Subcutaneous adipose tissue (tissue), 4 donors: ENCODE measurements around the gene SLIT3. TPM values are rescaled to one million over a fixed set of nuclear protein-coding genes. Genes with fewer than 3 reads are reported as not detected.

Source experiments
- CTCF ChIP-seq: fragments of 450-650 bp; IDR thresholded peaks from one replicate; pipeline ENCODE4 v1.5.1; 2016; ENCODE audit warnings: low read depth, mild to moderate bottlenecking, control low read depth, antibody characterized with exemption, moderate library complexity
- total RNA-seq, 4 donors: library from RNA; depleted of rRNA; stranded (reverse); fragments of >200 nt; gene quantifications; one replicate each; pipeline ENCODE4 v1.1.0, GENCODE V29; 2016

SLIT3 gene
- total RNA-seq, 4 donors from 2014 or later, result 48.1 to 163 (median 83.2) TPM

GRCh38 chr5:169190849-169191248 is 110.1 kb downstream of the SLIT3 start:
- no peak for TF ChIP-seq CTCF

GRCh38 chr5:169185626-169186025 is 115.3 kb downstream of the SLIT3 start:
- no peak for TF ChIP-seq CTCF

GRCh38 chr5:169183576-169183975 is 117.4 kb downstream of the SLIT3 start:
- no peak for TF ChIP-seq CTCF

- no peak for TF ChIP-seq CTCF
Observed at GRCh38 chr5:169182797-169183196, 118.1 kb downstream of the SLIT3 start.

GRCh38 chr5:169181814-169182213 is 119.1 kb downstream of the SLIT3 start:
- TF ChIP-seq CTCF, result no peak

- no peak for TF ChIP-seq CTCF
Observed at GRCh38 chr5:169178754-169179153, 122.2 kb downstream of the SLIT3 start.

GRCh38 chr5:169178274-169178673 is 122.7 kb downstream of the SLIT3 start:
- TF ChIP-seq CTCF, result no peak
